HFFc6 (cell line): ENCODE results near the gene PPARGC1A. TPM values are rescaled to one million over a fixed set of nuclear protein-coding genes. Genes with fewer than 3 reads are reported as not detected.

Source experiments
- DNase-seq: peaks from one replicate; pipeline ENCODE4 v3.0.0-alpha.2; 2018
- H3K27ac Mint-ChIP-seq: 2 replicates; pipeline ENCODE4 v1.8.0; 2020; ENCODE audit warnings: mild to moderate bottlenecking, mixed read lengths
- H3K27me3 Mint-ChIP-seq: 2 replicates; pipeline ENCODE4 v1.8.0; 2021; ENCODE audit warnings: mild to moderate bottlenecking, moderate library complexity, mixed read lengths; ENCODE audit not compliant: insufficient read depth
- H3K36me3 Mint-ChIP-seq: 2 replicates; pipeline ENCODE4 v1.8.0; 2021; ENCODE audit warnings: low read depth, mixed read lengths
- H3K4me1 Mint-ChIP-seq: 2 replicates; pipeline ENCODE4 v1.8.0; 2020; ENCODE audit warnings: low read depth, mixed read lengths
- H3K4me3 Mint-ChIP-seq: 2 replicates; pipeline ENCODE4 v1.8.0; 2020; ENCODE audit warnings: mild to moderate bottlenecking, moderate library complexity, mixed read lengths
- H3K9me3 Mint-ChIP-seq: 2 replicates; pipeline ENCODE4 v1.8.0; 2020; ENCODE audit warnings: mild to moderate bottlenecking, mixed read lengths
- CTCF ChIP-seq: fragments of 200-600 bp; sonication (generic); IDR thresholded peaks from 2 replicates; pipeline ENCODE4 v1.5.0; 2021; ENCODE audit warnings: antibody characterized with exemption, mild to moderate bottlenecking
- total RNA-seq, 6 experiments: library from RNA; stranded (reverse); fragmentation: NEBNext Ultra II Directional; extraction: Animal tissue kit (Norgen Biotek cat#: 25700); gene quantifications; 2 replicates in 1 of 6; 3 replicates in 5 of 6; pipeline ENCODE4 v1.2.3, GENCODE V29; 2021

Gene PPARGC1A
- total RNA-seq, 6 experiments from 2014 or later, result not detected

DNA sequence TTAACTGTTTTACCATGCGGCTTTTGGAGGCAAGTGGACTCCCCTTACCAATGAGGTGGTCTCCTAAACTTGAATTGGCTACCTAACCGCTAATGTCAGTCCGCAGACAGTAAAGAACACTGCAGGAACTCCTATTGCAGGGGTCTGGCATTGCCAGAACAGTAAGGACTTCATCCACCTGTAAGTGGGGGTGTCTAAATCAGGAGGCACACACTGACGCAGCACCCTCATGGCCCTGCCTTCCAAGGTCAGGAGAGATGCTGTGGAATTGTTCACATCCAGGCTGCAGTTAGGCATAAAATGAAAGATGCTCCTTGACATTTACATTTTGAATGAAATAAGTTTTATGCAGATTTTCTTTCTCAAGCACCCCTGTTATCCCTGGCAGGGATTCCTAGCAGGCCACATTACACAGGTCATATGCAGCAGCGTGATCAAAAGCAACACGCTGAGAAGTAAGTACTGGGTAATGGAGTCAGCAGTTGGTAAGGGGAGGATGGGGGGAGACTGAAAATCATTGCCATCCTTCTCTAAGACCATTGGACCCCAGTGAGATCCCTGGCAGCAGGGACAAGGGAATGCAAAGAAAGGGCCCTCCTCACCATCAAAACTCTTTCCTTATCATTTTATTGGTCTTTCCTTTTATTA is 3.8 kb downstream of the PPARGC1A start:
- H3K36me3 Mint-ChIP-seq, result no peaks in the 10 kb centered on the region
- no peak for DNase-seq
- H3K27me3 Mint-ChIP-seq, result no peaks in the 10 kb centered on the region
- no peak overlapping the region for H3K27ac Mint-ChIP-seq
- H3K4me3 Mint-ChIP-seq, result no peak overlapping the region
- no peak for TF ChIP-seq CTCF
- peaks cover 16% of the 10 kb centered on the region; the same call in 1 of the 2 replicates for H3K4me1 Mint-ChIP-seq
- H3K9me3 Mint-ChIP-seq, result peaks cover 3% of the 10 kb centered on the region; the same call in 1 of the 2 replicates

DNA sequence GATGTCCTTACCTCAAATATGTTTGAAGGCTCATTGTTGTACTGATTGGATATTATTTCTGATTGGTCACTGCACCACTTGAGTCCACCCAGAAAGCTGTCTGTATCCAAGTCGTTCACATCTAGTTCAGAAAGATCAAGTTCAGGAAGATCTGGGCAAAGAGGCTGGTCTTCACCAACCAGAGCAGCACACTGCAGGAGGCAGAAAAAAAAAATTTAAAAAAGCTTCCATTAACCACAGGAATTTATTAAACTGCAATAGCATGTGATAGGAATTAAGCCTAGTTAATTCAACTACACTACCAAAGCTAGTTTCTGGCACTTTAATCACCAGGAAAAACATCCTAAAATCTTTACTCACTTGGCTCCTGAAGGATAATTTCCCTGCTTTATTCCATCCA is 5.1 kb downstream of the PPARGC1A start:
- peaks cover 5% of the 10 kb centered on the region; the same call in 1 of the 2 replicates for H3K9me3 Mint-ChIP-seq
- no peak overlapping the region for H3K27ac Mint-ChIP-seq
- H3K36me3 Mint-ChIP-seq, result no peaks in the 10 kb centered on the region
- no peaks in the 10 kb centered on the region for H3K27me3 Mint-ChIP-seq
- no peak for TF ChIP-seq CTCF
- no peak overlapping the region for H3K4me3 Mint-ChIP-seq
- peaks cover 13% of the 10 kb centered on the region; the same call in 1 of the 2 replicates for H3K4me1 Mint-ChIP-seq
- DNase-seq, result no peak

DNA sequence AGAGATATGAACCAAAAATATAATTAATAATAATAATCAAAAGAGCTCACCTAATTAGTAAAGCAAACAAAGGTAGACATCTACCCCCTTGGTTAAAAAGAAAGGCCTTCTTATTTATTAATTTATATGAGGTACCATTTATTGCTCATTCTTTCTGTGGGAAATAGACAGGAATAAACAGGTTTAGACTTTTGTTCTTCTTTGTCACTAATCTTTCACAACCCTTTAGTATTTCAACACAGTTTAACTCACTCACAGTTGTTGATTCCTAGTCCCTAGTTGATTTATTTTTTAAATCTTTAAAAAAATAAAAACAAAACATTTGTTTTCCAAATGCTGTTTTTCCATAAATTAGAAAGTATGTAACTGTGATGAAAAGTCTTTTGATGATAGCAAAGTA is 5.6 kb downstream of the PPARGC1A start:
- no peak overlapping the region for H3K27ac Mint-ChIP-seq
- peaks cover 9% of the 10 kb centered on the region; the same call in 1 of the 2 replicates for H3K4me1 Mint-ChIP-seq
- no peak for DNase-seq
- H3K4me3 Mint-ChIP-seq, result no peak overlapping the region
- no peaks in the 10 kb centered on the region for H3K27me3 Mint-ChIP-seq
- H3K9me3 Mint-ChIP-seq, result peaks cover 8% of the 10 kb centered on the region; the same call in 1 of the 2 replicates
- H3K36me3 Mint-ChIP-seq, result no peaks in the 10 kb centered on the region
- TF ChIP-seq CTCF, result no peak

DNA sequence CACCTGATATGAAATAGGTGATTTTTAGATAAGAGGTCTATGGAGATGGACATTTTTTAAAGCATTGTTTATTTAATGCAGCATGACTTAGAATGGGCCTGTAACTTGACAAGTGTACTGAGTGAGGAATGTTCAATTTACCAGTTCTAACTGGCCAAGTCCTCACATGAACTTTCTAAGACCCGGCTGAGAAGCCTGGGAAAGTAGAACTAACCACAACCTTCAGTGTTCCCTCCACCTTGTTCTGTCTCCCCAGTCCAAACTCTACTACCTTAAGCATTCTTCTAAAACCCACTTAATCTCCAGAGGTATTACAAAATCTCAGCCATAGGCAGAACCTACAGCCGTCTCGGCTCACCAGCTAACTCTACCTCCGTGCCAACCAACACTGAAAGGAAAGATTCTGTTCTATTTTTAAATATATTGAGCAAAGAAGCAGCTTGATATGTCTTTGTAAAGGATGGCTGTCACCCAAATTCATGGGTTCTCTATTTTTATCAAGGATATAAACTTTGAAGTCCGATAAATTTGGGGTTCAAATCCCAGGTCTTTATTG is 6.8 kb downstream of the PPARGC1A start:
- H3K27me3 Mint-ChIP-seq, result no peaks in the 10 kb centered on the region
- peaks cover 8% of the 10 kb centered on the region; the same call in 1 of the 2 replicates for H3K9me3 Mint-ChIP-seq
- no peak for DNase-seq
- H3K4me3 Mint-ChIP-seq, result no peak overlapping the region
- no peak for TF ChIP-seq CTCF
- H3K27ac Mint-ChIP-seq, result no peak overlapping the region
- no peaks in the 10 kb centered on the region for H3K36me3 Mint-ChIP-seq
- H3K4me1 Mint-ChIP-seq, result no peaks in the 10 kb centered on the region

DNA sequence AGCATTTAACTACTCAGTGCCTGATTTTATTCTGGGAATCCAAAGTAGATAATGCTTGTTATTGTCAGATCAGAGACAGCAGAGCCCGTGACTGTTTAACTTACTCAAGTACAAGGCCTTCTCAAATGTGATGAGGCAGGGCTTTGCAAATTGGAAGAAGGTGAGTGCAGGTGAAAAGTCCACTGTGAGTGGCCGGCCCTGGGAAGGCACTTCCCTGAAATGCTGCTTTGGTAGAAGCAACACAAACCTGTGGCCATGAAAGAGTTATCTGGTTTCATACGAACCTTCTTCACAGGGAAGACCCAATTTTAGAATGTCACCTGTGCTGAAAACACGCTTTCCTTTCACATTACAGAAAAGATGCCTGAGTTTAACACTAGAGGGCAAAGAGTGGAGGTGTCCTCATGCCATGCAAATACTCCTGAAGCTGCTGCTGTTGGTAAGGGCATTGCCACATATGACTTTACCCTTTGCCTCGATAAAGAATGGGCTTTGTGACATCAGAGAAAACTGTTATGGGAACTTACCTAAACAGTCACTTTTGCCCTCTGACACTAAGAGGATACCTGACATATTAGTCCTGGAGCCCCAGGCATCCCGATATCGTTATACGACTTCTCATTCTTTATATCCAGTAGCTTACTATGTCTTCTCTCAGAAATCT is 8.0 kb downstream of the PPARGC1A start:
- peaks cover 9% of the 10 kb centered on the region; the same call in 1 of the 2 replicates for H3K9me3 Mint-ChIP-seq
- no peaks in the 10 kb centered on the region for H3K27me3 Mint-ChIP-seq
- H3K27ac Mint-ChIP-seq, result no peak overlapping the region

More for the DNA sequence above, 8.0 kb downstream of the PPARGC1A start:
- Mint-ChIP-seq H3K36me3 (no peaks in the 10 kb centered on the region), H3K4me3 (no peak overlapping the region), H3K4me1 (no peaks in the 10 kb centered on the region)
- no peak for DNase-seq
- no peak for TF ChIP-seq CTCF
